ENCODE data around the gene CD300A. TPM values are rescaled to one million over a fixed set of nuclear protein-coding genes. Genes with fewer than 3 reads are reported as not detected.

CD300A gene
- total RNA-seq, result 28.0 TPM
- 26.7 TPM for polyA plus RNA-seq
- long read RNA-seq, donor 1, partial matches to known transcripts, result 0 of 1 reads
- long read RNA-seq, donor 1, other reads (novel, unspliced or antisense), result 0 of 1 reads
- long read RNA-seq, donor 2, result 0 reads
- long read RNA-seq, donor 3, transcript CD300A-202 (7 exons, 1,858 nt), result major isoform, 7 of 7 reads
- long read RNA-seq, donor 3, partial matches to known transcripts, result 0 of 7 reads
- long read RNA-seq, donor 3, other reads (novel, unspliced or antisense), result 0 of 7 reads
- long read RNA-seq, donor 4, transcript CD300A-202 (7 exons, 1,858 nt), result major isoform, 5 of 5 reads
- long read RNA-seq, donor 4, partial matches to known transcripts, result 0 of 5 reads
- long read RNA-seq, donor 4, other reads (novel, unspliced or antisense), result 0 of 5 reads
- long read RNA-seq, donor 5, transcript CD300A-202 (7 exons, 1,858 nt), result major isoform, 9 of 11 reads
- long read RNA-seq, donor 5, partial matches to known transcripts, result 0 of 11 reads
- long read RNA-seq, donor 5, other reads (novel, unspliced or antisense), result 0 of 11 reads
- long read RNA-seq, donor 6, partial matches to known transcripts, result 0 of 4 reads
- long read RNA-seq, donor 6, other reads (novel, unspliced or antisense), result 0 of 4 reads
- long read RNA-seq, donor 7, partial matches to known transcripts, result 0 of 3 reads
- long read RNA-seq, donor 7, other reads (novel, unspliced or antisense), result 0 of 3 reads
- long read RNA-seq, donor 8, partial matches to known transcripts, result 0 of 3 reads
- long read RNA-seq, donor 8, other reads (novel, unspliced or antisense), result 0 of 3 reads
- long read RNA-seq, donor 9, partial matches to known transcripts, result 0 of 3 reads
- long read RNA-seq, donor 9, other reads (novel, unspliced or antisense), result 0 of 3 reads
- long read RNA-seq, donor 10, transcript CD300A-202 (7 exons, 1,858 nt), result major isoform, 6 of 7 reads
- long read RNA-seq, donor 10, partial matches to known transcripts, result 0 of 7 reads
- long read RNA-seq, donor 10, other reads (novel, unspliced or antisense), result 0 of 7 reads

DNA sequence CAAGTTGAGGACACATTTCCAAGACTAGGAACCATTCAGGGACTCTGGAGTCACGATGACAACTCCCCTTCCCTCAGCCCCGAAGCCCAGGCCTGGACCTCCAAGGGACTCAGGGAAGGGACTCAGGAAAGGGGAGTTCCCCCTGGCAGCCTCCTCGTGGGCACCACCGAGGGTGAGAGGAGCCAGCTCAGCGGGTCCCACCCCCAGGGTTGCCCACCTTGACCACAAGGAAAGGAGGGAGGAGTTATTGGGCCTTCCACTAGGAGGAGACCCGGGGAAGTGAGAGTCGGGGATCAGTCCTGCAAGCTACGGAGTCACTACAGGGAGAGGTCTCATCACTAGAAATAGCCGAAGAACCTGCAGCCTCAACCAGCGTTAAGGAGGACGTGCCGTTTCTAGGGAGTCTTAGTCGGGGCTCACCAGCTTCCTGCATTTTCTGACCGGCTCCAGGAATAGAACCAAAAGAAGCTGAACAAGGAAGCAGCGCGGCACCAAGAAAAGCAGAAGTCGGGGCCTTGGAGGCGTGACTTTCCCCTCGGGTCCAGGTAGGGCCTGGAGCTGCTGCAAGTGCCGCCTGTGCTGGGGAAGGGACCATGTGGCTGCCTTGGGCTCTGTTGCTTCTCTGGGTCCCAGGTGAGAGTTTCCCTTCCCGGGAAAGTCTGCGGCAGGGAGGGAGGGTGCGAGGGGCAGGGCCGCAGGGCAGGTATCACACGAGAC lies at the start of gene CD300A:
TSS of gene CD300A (plus strand) at position 524 of the 717 bp plus-strand sequence. CDS start at position 594, 70 bp downstream.
- no peaks in the 10 kb centered on the region for H3K9me3 ChIP-seq (ENCODE audit: control insufficient read depth in 2 of 2, insufficient read depth in 1 of 2, low read length in 1 of 2)
- H3K4me3 ChIP-seq (ENCODE audit: low read length in 2 of 2), result peak within 1 kb of the TSS; percentile 52 to 61
- peaks cover 0 to 4% of the 10 kb centered on the region in 2 donors for H3K27me3 ChIP-seq (ENCODE audit: control insufficient read depth in 2 of 2, insufficient read depth in 1 of 2, low read length in 1 of 2)
- peak in 1 of 9 donors; percentile 72 for DNase-seq (ENCODE audit: low read depth in 6 of 9, low spot score in 9 of 9)
- peak within 1 kb of the TSS; percentile 72 to 82 for H3K27ac ChIP-seq (ENCODE audit: low read depth in 1 of 2, low read length in 1 of 2)
- WGBS, result 6% methylated on average over 25 of the region's 25 CpGs
- H3K36me3 ChIP-seq (ENCODE audit: control insufficient read depth in 2 of 2, insufficient read depth in 2 of 2, low read length in 1 of 2), result no peaks in the 10 kb centered on the region
- peaks cover 35 to 70% of the 10 kb centered on the region in 2 donors for H3K4me1 ChIP-seq (ENCODE audit: control insufficient read depth in 2 of 2, insufficient read depth in 2 of 2, low read length in 2 of 2)

DNA sequence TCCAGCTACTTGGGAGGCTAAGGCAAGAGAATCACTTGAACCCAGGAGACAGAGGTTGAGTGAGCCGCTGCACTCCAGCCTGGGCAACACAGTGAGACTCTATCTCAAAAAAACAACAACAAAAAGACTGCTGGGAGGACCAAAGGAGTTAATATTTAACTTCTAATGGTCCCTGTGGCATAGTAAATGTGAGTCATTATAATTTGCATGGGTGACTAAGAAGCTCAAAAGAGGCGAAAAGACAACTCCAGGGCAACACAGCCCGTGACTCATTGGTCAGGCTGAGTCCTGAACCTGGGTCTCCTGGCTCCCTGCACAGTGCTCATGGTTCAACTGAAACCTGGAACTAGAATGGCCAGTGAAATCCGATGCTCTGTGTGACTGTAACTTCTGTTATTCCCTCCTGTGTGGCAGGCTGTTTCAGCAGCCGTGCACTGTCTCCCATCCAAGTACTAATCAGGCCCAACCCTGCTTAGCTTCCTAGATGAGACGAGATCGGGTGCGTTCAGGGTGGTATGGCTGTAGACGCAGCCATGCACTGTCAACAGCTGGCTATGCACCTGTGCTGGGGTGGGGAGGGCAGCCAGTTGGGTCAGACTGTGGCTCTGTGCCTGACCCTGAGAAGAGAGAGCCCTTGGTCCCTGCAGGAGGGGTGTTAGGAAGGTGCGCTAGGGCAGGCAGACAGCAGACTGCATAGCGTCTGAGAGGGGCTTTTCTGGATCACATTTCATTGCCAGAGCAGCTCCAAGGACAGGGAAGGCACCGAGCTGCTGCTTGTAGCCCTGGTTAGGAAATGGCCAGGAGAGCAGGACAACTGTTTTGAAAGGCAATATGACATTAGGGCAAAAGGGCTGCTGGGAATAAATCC lies 49.0 kb upstream of the CD300A start:
- Histone ChIP-seq H3K36me3 (ENCODE audit: control insufficient read depth in 2 of 2, insufficient read depth in 2 of 2, low read length in 1 of 2) (no peaks in the 10 kb centered on the region), H3K4me3 (ENCODE audit: low read length in 2 of 2) (no peak overlapping the region), H3K27ac (ENCODE audit: low read depth in 1 of 2, low read length in 1 of 2) (no peak overlapping the region), H3K4me1 (ENCODE audit: control insufficient read depth in 2 of 2, insufficient read depth in 2 of 2, low read length in 2 of 2) (peaks cover 0 to 11% of the 10 kb centered on the region in 2 donors), H3K9me3 (ENCODE audit: control insufficient read depth in 2 of 2, insufficient read depth in 1 of 2, low read length in 1 of 2) (no peaks in the 10 kb centered on the region), H3K27me3 (ENCODE audit: control insufficient read depth in 2 of 2, insufficient read depth in 1 of 2, low read length in 1 of 2) (no peaks in the 10 kb centered on the region)
- WGBS, result 89% methylated on average over 12 of the region's 12 CpGs
- DNase-seq (ENCODE audit: low read depth in 6 of 9, low spot score in 9 of 9), result no peak

DNA sequence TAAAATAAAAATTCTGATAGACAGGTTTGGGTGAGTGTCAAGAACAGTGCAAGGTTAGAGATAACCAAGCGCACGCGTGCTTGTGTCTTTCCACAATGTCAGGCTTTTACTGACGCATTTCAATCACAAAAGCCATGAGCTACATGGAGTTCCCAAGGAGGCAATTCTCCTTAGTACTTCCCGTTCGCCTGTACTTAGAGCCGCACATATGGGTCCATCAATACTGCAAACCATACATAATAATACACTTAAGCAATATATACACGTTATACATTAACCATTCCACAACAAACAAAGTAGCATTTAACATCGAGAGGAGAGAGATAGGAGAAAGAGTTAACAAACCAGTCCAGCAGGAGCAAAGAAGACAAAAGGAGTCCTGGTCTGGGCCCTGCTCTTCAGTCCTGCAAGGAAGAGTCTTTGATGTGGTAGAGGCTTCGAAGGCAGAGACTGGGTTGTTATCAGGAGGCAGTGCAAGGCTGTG lies 46.5 kb upstream of the CD300A start:
- H3K27ac ChIP-seq (ENCODE audit: low read depth in 1 of 2, low read length in 1 of 2), result no peak overlapping the region
- H3K9me3 ChIP-seq (ENCODE audit: control insufficient read depth in 2 of 2, insufficient read depth in 1 of 2, low read length in 1 of 2), result no peaks in the 10 kb centered on the region
- H3K36me3 ChIP-seq (ENCODE audit: control insufficient read depth in 2 of 2, insufficient read depth in 2 of 2, low read length in 1 of 2), result no peaks in the 10 kb centered on the region
- no peak for DNase-seq (ENCODE audit: low read depth in 6 of 9, low spot score in 9 of 9)
- H3K4me3 ChIP-seq (ENCODE audit: low read length in 2 of 2), result no peak overlapping the region
- H3K27me3 ChIP-seq (ENCODE audit: control insufficient read depth in 2 of 2, insufficient read depth in 1 of 2, low read length in 1 of 2), result peaks cover 0 to 4% of the 10 kb centered on the region in 2 donors
- H3K4me1 ChIP-seq (ENCODE audit: control insufficient read depth in 2 of 2, insufficient read depth in 2 of 2, low read length in 2 of 2), result peaks cover 0 to 11% of the 10 kb centered on the region in 2 donors
- 91% methylated on average over 10 of the region's 10 CpGs for WGBS

DNA sequence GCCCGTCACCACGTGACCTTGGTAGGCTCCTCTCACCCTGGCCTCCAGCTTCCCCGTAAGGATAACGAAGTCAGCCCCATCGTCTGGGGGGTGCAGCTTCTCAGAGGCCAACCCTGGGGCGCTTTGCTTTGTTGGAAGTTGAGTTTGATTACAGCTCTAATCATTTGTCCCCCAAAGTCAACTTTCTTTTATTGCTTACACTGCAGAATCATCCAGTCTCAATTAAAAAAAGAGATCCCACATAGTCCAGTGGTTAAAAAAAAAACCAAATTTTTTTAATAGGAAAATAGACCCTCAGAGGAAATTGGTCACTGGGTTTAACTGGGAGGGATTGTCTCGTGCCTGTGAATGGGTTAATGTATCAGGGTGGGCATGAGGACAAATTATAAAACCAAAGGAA lies 42.3 kb upstream of the CD300A start:
- 96% methylated on average over 7 of the region's 7 CpGs for WGBS
- Histone ChIP-seq H3K4me1 (ENCODE audit: control insufficient read depth in 2 of 2, insufficient read depth in 2 of 2, low read length in 2 of 2) (peaks cover 0 to 14% of the 10 kb centered on the region in 2 donors), H3K9me3 (ENCODE audit: control insufficient read depth in 2 of 2, insufficient read depth in 1 of 2, low read length in 1 of 2) (no peaks in the 10 kb centered on the region), H3K36me3 (ENCODE audit: control insufficient read depth in 2 of 2, insufficient read depth in 2 of 2, low read length in 1 of 2) (no peaks in the 10 kb centered on the region), H3K27ac (ENCODE audit: low read depth in 1 of 2, low read length in 1 of 2) (no peak overlapping the region), H3K27me3 (ENCODE audit: control insufficient read depth in 2 of 2, insufficient read depth in 1 of 2, low read length in 1 of 2) (peaks cover 3 to 31% of the 10 kb centered on the region in 2 donors), H3K4me3 (ENCODE audit: low read length in 2 of 2) (no peak overlapping the region)
- no peak for DNase-seq (ENCODE audit: low read depth in 6 of 9, low spot score in 9 of 9)

DNA sequence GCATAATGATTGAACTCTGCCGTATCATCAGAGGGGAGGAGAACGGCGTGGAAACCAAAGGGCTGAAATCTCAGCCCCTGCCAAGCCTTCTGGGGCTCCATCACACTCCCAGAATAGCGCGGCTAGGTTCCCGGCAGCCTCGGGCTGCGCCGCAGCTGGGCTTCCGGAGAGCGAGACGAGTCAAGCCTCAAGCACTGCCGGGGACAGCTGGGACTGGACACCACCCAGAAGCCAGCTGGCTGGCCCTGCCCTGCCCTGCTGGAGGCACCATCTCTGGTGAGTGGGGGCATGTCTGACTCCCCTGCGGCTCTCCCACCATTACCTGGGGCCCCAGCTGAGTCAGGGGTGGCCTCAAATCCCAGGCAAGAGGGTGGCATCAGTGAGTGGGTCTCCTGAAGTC lies 41.8 kb upstream of the CD300A start:
- peaks cover 0 to 14% of the 10 kb centered on the region in 2 donors for H3K4me1 ChIP-seq (ENCODE audit: control insufficient read depth in 2 of 2, insufficient read depth in 2 of 2, low read length in 2 of 2)
- no peak overlapping the region for H3K4me3 ChIP-seq (ENCODE audit: low read length in 2 of 2)
- no peak overlapping the region for H3K27ac ChIP-seq (ENCODE audit: low read depth in 1 of 2, low read length in 1 of 2)
- DNase-seq (ENCODE audit: low read depth in 6 of 9, low spot score in 9 of 9), result no peak
- H3K36me3 ChIP-seq (ENCODE audit: control insufficient read depth in 2 of 2, insufficient read depth in 2 of 2, low read length in 1 of 2), result no peaks in the 10 kb centered on the region
- peaks cover 0 to 2% of the 10 kb centered on the region in 2 donors for H3K9me3 ChIP-seq (ENCODE audit: control insufficient read depth in 2 of 2, insufficient read depth in 1 of 2, low read length in 1 of 2)
- H3K27me3 ChIP-seq (ENCODE audit: control insufficient read depth in 2 of 2, insufficient read depth in 1 of 2, low read length in 1 of 2), result peaks cover 6 to 36% of the 10 kb centered on the region in 2 donors
- WGBS, result 94% methylated on average over 14 of the region's 14 CpGs

DNA sequence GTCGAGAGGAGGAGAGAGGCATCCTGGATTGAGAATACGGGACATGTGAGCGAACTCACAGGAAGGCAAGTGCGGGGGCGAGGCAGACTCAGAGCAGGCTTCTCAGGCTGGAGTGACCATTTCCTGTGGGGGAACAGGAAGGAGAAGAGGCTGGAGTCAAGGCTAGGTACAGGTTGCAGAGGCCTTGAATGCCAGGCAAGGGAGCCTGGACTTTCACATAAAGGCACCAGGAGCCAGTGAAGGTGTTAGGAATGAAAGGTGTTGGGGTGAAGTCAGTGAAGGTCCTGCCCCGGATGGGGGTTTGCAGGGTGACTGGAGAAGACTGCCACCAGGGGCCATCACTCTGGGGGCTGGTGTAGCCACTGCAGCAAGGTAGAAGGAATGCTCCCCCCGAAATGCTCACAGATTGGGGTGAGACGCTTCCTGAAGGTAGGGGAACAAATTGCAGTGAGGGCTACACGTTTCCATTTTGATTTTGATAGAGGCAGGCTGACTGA lies 39.8 kb upstream of the CD300A start:
- peaks cover 0 to 7% of the 10 kb centered on the region in 2 donors for H3K9me3 ChIP-seq (ENCODE audit: control insufficient read depth in 2 of 2, insufficient read depth in 1 of 2, low read length in 1 of 2)
- H3K27me3 ChIP-seq (ENCODE audit: control insufficient read depth in 2 of 2, insufficient read depth in 1 of 2, low read length in 1 of 2), result peaks cover 26 to 56% of the 10 kb centered on the region in 2 donors
- peaks cover 7 to 31% of the 10 kb centered on the region in 2 donors for H3K4me1 ChIP-seq (ENCODE audit: control insufficient read depth in 2 of 2, insufficient read depth in 2 of 2, low read length in 2 of 2)
- H3K27ac ChIP-seq (ENCODE audit: low read depth in 1 of 2, low read length in 1 of 2), result peak overlapping the region in 1 of 2 donors; percentile 36
- H3K36me3 ChIP-seq (ENCODE audit: control insufficient read depth in 2 of 2, insufficient read depth in 2 of 2, low read length in 1 of 2), result no peaks in the 10 kb centered on the region
- DNase-seq (ENCODE audit: low read depth in 6 of 9, low spot score in 9 of 9), result no peak
- H3K4me3 ChIP-seq (ENCODE audit: low read length in 2 of 2), result no peak overlapping the region
- 95% methylated on average over 9 of the region's 9 CpGs for WGBS

DNA sequence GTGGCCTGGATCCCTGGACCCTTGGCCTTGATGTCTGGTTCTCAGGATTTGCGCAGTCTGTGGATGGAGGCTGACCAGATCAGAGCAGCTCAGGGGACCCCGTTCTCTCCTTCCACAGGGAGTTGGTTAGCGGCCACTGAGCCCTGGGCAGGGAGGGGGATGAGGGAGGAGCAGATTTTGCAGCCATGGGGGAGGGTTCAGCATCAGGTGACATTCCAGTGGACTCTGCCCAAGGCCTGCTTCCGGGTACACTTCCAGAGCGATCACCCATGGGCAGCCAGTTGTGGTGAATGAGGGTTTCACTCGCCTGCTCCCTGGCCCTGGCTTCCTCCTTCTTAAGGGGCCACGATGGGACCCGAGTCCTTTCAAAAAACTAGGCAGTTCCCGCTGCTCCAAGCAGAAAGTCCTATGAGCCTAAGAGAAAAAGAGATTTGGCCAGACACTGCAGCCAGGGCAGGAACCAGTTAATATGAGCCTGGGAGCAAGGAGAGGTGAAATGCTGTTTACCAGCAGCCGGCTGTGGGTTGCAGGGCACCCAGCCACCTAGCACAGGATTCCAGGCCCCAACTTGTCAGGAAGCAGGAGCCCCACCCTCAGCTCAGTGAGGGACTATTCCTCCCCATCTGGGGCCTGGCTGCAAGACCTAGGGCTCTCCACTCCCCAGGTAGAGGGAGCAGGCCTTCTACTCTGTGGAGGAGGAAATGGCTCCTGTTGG lies 39.2 kb upstream of the CD300A start:
- peaks cover 8 to 36% of the 10 kb centered on the region in 2 donors for H3K4me1 ChIP-seq (ENCODE audit: control insufficient read depth in 2 of 2, insufficient read depth in 2 of 2, low read length in 2 of 2)
- H3K36me3 ChIP-seq (ENCODE audit: control insufficient read depth in 2 of 2, insufficient read depth in 2 of 2, low read length in 1 of 2), result no peaks in the 10 kb centered on the region
- H3K27ac ChIP-seq (ENCODE audit: low read depth in 1 of 2, low read length in 1 of 2), result peak overlapping the region in 1 of 2 donors; percentile 36
- peaks cover 32 to 62% of the 10 kb centered on the region in 2 donors for H3K27me3 ChIP-seq (ENCODE audit: control insufficient read depth in 2 of 2, insufficient read depth in 1 of 2, low read length in 1 of 2)
- no peak overlapping the region for H3K4me3 ChIP-seq (ENCODE audit: low read length in 2 of 2)
- WGBS, result 86% methylated on average over 10 of the region's 10 CpGs
- peaks cover 0 to 7% of the 10 kb centered on the region in 2 donors for H3K9me3 ChIP-seq (ENCODE audit: control insufficient read depth in 2 of 2, insufficient read depth in 1 of 2, low read length in 1 of 2)
- no peak for DNase-seq (ENCODE audit: low read depth in 6 of 9, low spot score in 9 of 9)
